ENCODE data around the gene PSMB10. TPM values are rescaled to one million over a fixed set of nuclear protein-coding genes. Genes with fewer than 3 reads are reported as not detected.

PSMB10 gene
- total RNA-seq, 2 donors from 2014 or later: 16.2 to 26.7 TPM

DNA sequence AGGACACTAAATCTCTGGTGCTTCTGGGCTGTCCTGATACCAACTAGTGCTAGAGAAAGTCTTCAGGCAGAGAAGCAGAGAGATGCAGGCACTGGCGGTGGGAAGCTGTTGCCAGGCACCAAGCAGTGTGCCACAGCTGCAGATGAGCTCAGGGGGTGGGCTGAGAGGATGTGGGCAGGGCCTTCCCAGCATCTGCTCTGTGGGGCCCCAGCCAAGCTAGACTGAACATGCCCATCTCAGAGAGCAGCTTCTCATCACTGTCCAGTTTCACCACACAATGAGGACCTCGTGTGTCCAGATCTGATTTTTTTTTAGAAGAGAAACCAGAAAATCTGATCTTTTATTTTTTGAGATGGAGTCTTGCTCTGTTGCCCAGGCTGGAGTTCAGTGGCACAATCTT is 26.5 kb downstream of the PSMB10 start:
- no peak overlapping the region for H3K27ac ChIP-seq
- no peak overlapping the region for H3K4me3 ChIP-seq
- H3K9me3 ChIP-seq: no peaks in the 10 kb centered on the region
- H3K4me1 ChIP-seq: peaks cover 1% of the 10 kb centered on the region
- TF ChIP-seq POLR2A (IDR thresholded peaks at IDR 0.05): no peak
- TF ChIP-seq, protein P1, sequence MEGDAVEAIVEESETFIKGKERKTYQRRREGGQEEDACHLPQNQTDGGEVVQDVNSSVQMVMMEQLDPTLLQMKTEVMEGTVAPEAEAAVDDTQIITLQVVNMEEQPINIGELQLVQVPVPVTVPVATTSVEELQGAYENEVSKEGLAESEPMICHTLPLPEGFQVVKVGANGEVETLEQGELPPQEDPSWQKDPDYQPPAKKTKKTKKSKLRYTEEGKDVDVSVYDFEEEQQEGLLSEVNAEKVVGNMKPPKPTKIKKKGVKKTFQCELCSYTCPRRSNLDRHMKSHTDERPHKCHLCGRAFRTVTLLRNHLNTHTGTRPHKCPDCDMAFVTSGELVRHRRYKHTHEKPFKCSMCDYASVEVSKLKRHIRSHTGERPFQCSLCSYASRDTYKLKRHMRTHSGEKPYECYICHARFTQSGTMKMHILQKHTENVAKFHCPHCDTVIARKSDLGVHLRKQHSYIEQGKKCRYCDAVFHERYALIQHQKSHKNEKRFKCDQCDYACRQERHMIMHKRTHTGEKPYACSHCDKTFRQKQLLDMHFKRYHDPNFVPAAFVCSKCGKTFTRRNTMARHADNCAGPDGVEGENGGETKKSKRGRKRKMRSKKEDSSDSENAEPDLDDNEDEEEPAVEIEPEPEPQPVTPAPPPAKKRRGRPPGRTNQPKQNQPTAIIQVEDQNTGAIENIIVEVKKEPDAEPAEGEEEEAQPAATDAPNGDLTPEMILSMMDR (IDR thresholded peaks at IDR 0.05): no peak
- peaks cover 0 to 13% of the 10 kb centered on the region in 2 donors for H3K36me3 ChIP-seq (replicated peaks in 1 of 2; ENCODE audit: insufficient read depth in 1 of 2, low read depth in 2 of 2)
- no peak for DNase-seq
- intact Hi-C loops (cut with DNase I): no loop called here
- H3K27me3 ChIP-seq: no peaks in the 10 kb centered on the region
- WGBS, 2 donors: 75 to 89% methylated on average over 2 of the region's 2 CpGs
- ATAC-seq: no peak

DNA sequence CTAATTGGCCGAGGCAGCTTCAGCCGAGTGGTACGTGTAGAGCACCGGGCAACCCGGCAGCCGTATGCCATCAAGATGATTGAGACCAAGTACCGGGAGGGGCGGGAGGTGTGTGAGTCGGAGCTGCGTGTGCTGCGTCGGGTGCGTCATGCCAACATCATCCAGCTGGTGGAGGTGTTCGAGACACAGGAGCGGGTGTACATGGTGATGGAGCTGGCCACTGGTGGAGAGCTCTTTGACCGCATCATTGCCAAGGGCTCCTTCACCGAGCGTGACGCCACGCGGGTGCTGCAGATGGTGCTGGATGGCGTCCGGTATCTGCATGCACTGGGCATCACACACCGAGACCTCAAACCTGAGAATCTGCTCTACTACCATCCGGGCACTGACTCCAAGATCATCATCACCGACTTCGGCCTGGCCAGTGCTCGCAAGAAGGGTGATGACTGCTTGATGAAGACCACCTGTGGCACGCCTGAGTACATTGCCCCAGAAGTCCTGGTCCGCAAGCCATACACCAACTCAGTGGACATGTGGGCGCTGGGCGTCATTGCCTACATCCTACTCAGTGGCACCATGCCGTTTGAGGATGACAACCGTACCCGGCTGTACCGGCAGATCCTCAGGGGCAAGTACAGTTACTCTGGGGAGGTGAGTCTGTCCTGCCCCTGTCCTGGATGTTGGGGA is 27.5 kb downstream of the PSMB10 start:
- peaks cover 0 to 13% of the 10 kb centered on the region in 2 donors for H3K36me3 ChIP-seq (replicated peaks in 1 of 2; ENCODE audit: insufficient read depth in 1 of 2, low read depth in 2 of 2)
- no peak overlapping the region for H3K4me3 ChIP-seq
- H3K27me3 ChIP-seq: no peaks in the 10 kb centered on the region
- intact Hi-C loops (cut with DNase I): no loop called here
- TF ChIP-seq POLR2A (IDR thresholded peaks at IDR 0.05): no peak
- TF ChIP-seq, protein P1 (IDR thresholded peaks at IDR 0.05): no peak
- H3K9me3 ChIP-seq: no peaks in the 10 kb centered on the region
- whole genome bisulfite sequencing, 2 donors: 92 to 97% methylated on average over 26 to 35 of the region's 36 CpGs
- H3K4me1 ChIP-seq: no peaks in the 10 kb centered on the region
- DNase-seq: no peak
- ATAC-seq: no peak
- no peak overlapping the region for H3K27ac ChIP-seq

DNA sequence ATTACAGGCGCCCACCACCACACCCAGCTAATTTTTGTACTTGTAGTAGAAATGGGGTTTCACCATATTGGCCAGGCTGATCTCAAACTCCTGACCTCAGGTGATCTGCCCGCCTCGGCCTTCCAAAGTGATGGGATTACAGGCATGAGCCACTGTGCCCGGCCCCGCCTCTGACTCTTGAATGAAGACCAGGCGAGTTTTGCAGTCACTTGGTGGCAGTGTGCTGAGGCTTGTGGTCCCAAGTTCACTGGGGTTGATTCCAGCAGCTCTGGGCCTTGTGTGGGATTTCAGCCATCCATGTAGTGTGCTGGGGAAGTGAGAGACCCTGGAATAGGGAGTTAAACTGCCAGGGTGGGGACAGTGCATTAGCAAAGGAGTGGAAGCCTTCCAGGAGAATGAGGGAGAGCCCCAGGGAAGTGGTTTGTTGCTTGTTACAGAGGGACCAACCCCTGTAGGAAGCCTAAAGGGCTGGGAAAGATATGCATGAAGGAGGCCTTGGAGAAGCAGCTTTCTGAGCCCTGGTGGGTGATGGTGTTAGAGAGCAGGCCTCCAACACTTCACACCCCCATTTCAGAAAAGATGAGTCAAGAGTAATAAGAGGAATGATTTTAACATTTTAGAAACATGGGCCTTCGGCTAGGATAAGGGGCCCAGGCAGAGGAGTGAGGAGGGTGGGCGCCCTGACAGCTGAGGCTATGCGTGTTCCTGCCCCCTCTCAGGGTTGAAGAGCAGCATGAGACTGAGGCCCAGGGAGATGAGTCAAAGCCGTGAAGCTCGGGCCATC is 29.1 kb downstream of the PSMB10 start:
- Histone ChIP-seq H3K36me3 (replicated peaks in 1 of 2; ENCODE audit: insufficient read depth in 1 of 2, low read depth in 2 of 2) (peaks cover 0 to 13% of the 10 kb centered on the region in 2 donors), H3K4me3 (no peak overlapping the region), H3K9me3 (no peaks in the 10 kb centered on the region), H3K27ac (no peak overlapping the region), H3K4me1 (no peaks in the 10 kb centered on the region), H3K27me3 (no peaks in the 10 kb centered on the region)
- no peak for TF ChIP-seq POLR2A (IDR thresholded peaks at IDR 0.05)
- TF ChIP-seq, protein P1 (IDR thresholded peaks at IDR 0.05): no peak
- 86 to 91% methylated on average over 11 of the region's 11 CpGs for WGBS, 2 donors
- DNase-seq: no peak
- no peak for ATAC-seq
- intact Hi-C loops (cut with DNase I): no loop called here

DNA sequence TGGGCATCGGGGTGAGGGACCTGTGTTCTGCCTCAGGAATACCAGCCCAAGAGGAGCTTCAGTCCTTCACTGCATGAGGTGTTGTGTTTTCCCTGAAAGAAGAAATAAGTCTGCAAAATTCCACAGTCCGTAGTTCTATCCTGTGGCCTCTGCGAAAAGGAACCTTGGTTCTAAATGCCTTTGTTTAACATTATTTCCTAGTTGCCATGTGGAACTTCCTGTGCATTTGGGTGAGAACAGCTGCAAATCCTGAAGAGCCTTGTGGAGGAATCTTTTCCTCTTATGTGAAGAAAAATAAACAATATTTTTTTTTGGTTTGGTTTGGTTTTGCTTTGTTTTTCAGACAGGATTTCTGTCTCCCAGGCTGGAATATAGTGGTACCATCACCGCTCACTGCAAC is 33.8 kb downstream of the PSMB10 start:
- ATAC-seq (no peak), DNase-seq (no peak)
- Histone ChIP-seq H3K36me3 (replicated peaks in 1 of 2; ENCODE audit: insufficient read depth in 1 of 2, low read depth in 2 of 2) (no peaks in the 10 kb centered on the region), H3K4me3 (no peak overlapping the region), H3K27ac (no peak overlapping the region), H3K27me3 (no peaks in the 10 kb centered on the region), H3K9me3 (no peaks in the 10 kb centered on the region), H3K4me1 (no peaks in the 10 kb centered on the region)
- intact Hi-C loops (cut with DNase I): no loop called here
- 83 to 88% methylated on average over 4 of the region's 4 CpGs for WGBS, 2 donors
- no peak for TF ChIP-seq POLR2A (IDR thresholded peaks at IDR 0.05)
- TF ChIP-seq, protein P1 (IDR thresholded peaks at IDR 0.05): no peak

All from body of pancreas (tissue), 4 donors.